ENCODE results near the gene ECSIT. TPM values are rescaled to one million over a fixed set of nuclear protein-coding genes. Genes with fewer than 3 reads are reported as not detected.

Gene ECSIT
- total RNA-seq, 6 experiments from 2014 or later = 25.0 to 45.5 (median 37.7) TPM

- ATAC-seq (no peak), DNase-seq (no peak)
- peaks cover 0 to 9% (median 5%) of the 10 kb centered on the region in 4 donors for H3K36me3 ChIP-seq
- intact Hi-C loops (cut with DNase I) = no loop called here
- no peaks in the 10 kb centered on the region for H3K9me3 ChIP-seq
- WGBS (ENCODE audit: insufficient coverage, low coverage, low lambda C conversion rate, missing lambda C conversion rate) = 96% methylated on average over 8 of the region's 8 CpGs
- H3K27me3 ChIP-seq = no peaks in the 10 kb centered on the region
- no peak for TF ChIP-seq CTCF (IDR thresholded peaks at IDR 0.05)
- no peak for TF ChIP-seq POLR2A (IDR thresholded peaks at IDR 0.05)
- H3K4me3 ChIP-seq = no peak overlapping the region
- H3K27ac ChIP-seq = no peak overlapping the region
- H3K4me1 ChIP-seq = no peaks in the 10 kb centered on the region
These were observed 21.3 kb upstream of the ECSIT start for GRCh38 chr19:11550265-11550664.

DNA sequence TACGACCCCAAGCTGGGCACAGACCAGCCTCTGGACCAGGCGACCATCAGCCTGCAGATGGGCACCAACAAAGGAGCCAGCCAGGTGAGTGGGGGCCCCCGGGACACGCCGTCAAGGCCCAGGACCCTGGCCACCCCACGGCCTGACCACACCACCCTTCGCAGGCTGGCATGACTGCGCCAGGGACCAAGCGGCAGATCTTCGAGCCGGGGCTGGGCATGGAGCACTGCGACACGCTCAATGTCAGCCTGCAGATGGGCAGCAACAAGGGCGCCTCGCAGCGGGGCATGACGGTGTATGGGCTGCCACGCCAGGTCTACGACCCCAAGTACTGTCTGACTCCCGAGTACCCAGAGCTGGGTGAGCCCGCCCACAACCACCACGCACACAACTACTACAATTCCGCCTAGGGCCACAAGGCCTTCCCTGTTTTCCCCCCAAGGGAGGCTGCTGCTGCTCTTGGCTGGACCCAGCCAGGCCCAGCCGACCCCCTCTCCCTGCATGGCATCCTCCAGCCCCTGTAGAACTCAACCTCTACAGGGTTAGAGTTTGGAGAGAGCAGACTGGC, 20.5 kb upstream of the ECSIT start:
- WGBS (ENCODE audit: insufficient coverage, low coverage, low lambda C conversion rate, missing lambda C conversion rate) = 76% methylated on average over 3 of the region's 24 CpGs
- Histone ChIP-seq H3K4me3 (no peak overlapping the region), H3K36me3 (peaks cover 0 to 9% (median 5%) of the 10 kb centered on the region in 4 donors), H3K27me3 (no peaks in the 10 kb centered on the region), H3K9me3 (no peaks in the 10 kb centered on the region), H3K4me1 (no peaks in the 10 kb centered on the region), H3K27ac (no peak overlapping the region)
- intact Hi-C loops (cut with DNase I) = no loop called here
- DNase-seq (no peak), ATAC-seq (no peak)
- TF ChIP-seq CTCF (IDR thresholded peaks at IDR 0.05) = no peak
- no peak for TF ChIP-seq POLR2A (IDR thresholded peaks at IDR 0.05)

DNA sequence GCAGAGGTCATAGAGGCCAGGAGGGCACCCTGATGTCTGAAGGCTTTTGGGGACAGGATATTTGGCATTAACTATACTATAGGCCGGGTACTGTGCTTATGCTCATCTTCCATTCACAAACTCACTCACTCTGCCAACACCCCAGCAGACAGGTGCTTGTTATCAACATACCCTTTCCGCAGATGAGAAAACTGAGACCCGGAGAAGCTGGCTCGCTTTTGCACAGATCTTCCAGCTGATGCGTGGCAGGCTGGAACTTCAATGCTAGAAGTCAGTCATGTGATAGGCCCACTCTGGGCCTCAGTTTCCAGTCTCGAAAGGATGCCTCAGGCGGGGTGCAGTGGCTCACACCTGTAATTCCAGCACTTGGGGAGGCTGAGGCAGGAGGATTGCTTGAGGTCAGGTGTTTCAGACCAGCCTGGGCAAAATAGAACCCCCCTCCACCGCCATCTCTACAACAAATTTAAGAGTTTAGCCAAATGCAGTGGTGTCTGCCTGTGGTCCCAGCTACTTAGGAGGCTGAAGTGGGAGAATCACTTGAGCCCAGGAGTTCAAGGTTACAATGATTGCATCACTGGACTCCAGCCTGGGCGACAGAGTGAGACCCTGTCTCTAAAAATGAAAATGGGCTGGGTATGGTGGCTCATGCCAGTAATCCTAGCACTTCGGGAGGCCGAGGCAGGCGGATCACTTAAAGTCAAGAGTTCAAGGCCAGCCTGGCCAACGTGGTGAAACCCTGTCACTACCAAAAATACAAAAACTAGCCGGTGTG, 19.2 kb upstream of the ECSIT start:
- H3K4me1 ChIP-seq = no peaks in the 10 kb centered on the region
- peaks cover 0 to 4% (median 2%) of the 10 kb centered on the region in 4 donors for H3K36me3 ChIP-seq
- H3K27me3 ChIP-seq = no peaks in the 10 kb centered on the region
- no peaks in the 10 kb centered on the region for H3K9me3 ChIP-seq
- no peak overlapping the region for H3K4me3 ChIP-seq
- H3K27ac ChIP-seq = no peak overlapping the region
- 51% methylated on average over 5 of the region's 14 CpGs for WGBS (ENCODE audit: insufficient coverage, low coverage, low lambda C conversion rate, missing lambda C conversion rate)
- DNase-seq (no peak), ATAC-seq (no peak)
- TF ChIP-seq POLR2A (IDR thresholded peaks at IDR 0.05) (no peak), CTCF (IDR thresholded peaks at IDR 0.05) (no peak)
- intact Hi-C loops (cut with DNase I) = no loop called here

DNA sequence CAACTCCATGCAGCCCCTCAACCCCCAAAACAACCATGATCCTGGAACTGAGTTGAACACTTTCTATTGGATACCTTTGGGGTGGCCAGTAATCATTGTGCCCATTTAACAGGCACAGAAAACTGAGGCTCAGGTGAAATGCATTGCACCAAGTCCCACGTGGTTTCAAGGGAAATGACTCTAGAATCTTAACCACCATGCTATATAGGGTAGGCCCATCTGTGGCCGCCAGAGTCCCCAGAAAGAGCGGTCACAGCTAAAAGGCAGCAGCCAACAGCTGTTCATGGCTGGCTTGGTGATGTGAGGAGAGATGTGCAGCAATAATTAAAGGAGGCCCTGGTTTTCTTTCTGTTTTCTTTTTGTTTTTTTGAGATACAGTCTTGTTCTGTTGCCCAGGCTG, 12.3 kb upstream of the ECSIT start:
- DNase-seq = no peak
- intact Hi-C loops (cut with DNase I) = no loop called here
- Histone ChIP-seq H3K27me3 (peaks cover 0 to 9% of the 10 kb centered on the region in 2 donors), H3K27ac (no peak overlapping the region), H3K36me3 (no peaks in the 10 kb centered on the region), H3K4me1 (no peaks in the 10 kb centered on the region), H3K9me3 (no peaks in the 10 kb centered on the region), H3K4me3 (no peak overlapping the region)
- TF ChIP-seq POLR2A (IDR thresholded peaks at IDR 0.05) = no peak
- TF ChIP-seq CTCF (IDR thresholded peaks at IDR 0.05) = no peak
- ATAC-seq = no peak
- WGBS (ENCODE audit: insufficient coverage, low coverage, low lambda C conversion rate, missing lambda C conversion rate) = 100% methylated on average over 2 of the region's 3 CpGs
